Small intestine (tissue), 7 donors: ENCODE results near the gene KAZALD1. TPM values are rescaled to one million over a fixed set of nuclear protein-coding genes. Genes with fewer than 3 reads are reported as not detected.

Experiments
- DNase-seq, 2 donors: peaks; one replicate each; pipeline versions ENCODE4 v3.0.0 to v3.0.0-alpha.2; 2013
- FAIRE-seq: peaks from 2 replicates; lab custom pipeline; 2012; peaks lifted over from hg19 to GRCh38; lab: Jason Lieb, UNC
- H3K27ac ChIP-seq, 3 donors: one replicate each; pipeline ENCODE4 v1.5.1; 2013; ENCODE audit warnings: low read length in 2 of 3, mild to moderate bottlenecking in 2 of 3, control low read depth in 1 of 3, inconsistent platforms in 1 of 3, low read depth in 1 of 3, moderate library complexity in 1 of 3
- H3K27me3 ChIP-seq, 3 donors: one replicate each; pipeline ENCODE4 v1.6.1; 2013; ENCODE audit warnings: low read length in 3 of 3, inconsistent platforms in 1 of 3; ENCODE audit not compliant: control insufficient read depth in 3 of 3, insufficient read depth in 3 of 3
- H3K36me3 ChIP-seq, 3 donors: one replicate each; pipeline ENCODE4 v1.6.1; 2013; ENCODE audit warnings: low read length in 3 of 3, inconsistent platforms in 1 of 3, low read depth in 1 of 3, mild to moderate bottlenecking in 1 of 3, moderate library complexity in 1 of 3; ENCODE audit not compliant: control insufficient read depth in 3 of 3, insufficient read depth in 2 of 3
- H3K4me1 ChIP-seq, 3 donors: one replicate each; pipeline ENCODE4 v1.6.1; 2013; ENCODE audit warnings: low read length in 2 of 3, inconsistent platforms in 1 of 3, low read depth in 1 of 3, mild to moderate bottlenecking in 1 of 3, moderate library complexity in 1 of 3; ENCODE audit not compliant: control insufficient read depth in 3 of 3, insufficient read depth in 2 of 3
- H3K4me3 ChIP-seq, 3 donors: one replicate each; pipeline ENCODE4 v1.5.1; 2013; ENCODE audit warnings: low read length in 3 of 3, control low read depth in 1 of 3, inconsistent platforms in 1 of 3, low read depth in 1 of 3, mild to moderate bottlenecking in 1 of 3, moderate library complexity in 1 of 3
- H3K9me3 ChIP-seq, 2 donors: one replicate each; pipeline ENCODE4 v1.6.1; 2013; ENCODE audit warnings: low read depth in 1 of 2, low read length in 1 of 2; ENCODE audit not compliant: control insufficient read depth in 2 of 2, insufficient read depth in 1 of 2
- WGBS, 3 donors: extraction: QIAGEN DNeasy Blood & Tissue Kit; methylation state at CpG; one replicate each; pipeline ENCODE4 v1.1.7; 2013; 5-methylcytosine and 5-hydroxymethylcytosine counted together
- polyA plus RNA-seq, 4 donors: library from polyadenylated mRNA; stranded (reverse) in 3 of 4; unstranded in 1 of 4; fragments of 200-250 nt in 3 of 4; fragments of 120-200 nt in 1 of 4; gene quantifications; one replicate each; pipeline versions ENCODE4 v1.2.1 to v1.2.3, GENCODE V29; 2013
- donor health status: healthy with polysubstance abuse.
- donor health status: control.
- donor health status: control.
- donor health status: Bipolar disorder and iron deficiency.
- donor health status: healthy.

Gene KAZALD1
- polyA plus RNA-seq, 4 donors: 8.1 to 76.0 (median 33.1) TPM

DNA sequence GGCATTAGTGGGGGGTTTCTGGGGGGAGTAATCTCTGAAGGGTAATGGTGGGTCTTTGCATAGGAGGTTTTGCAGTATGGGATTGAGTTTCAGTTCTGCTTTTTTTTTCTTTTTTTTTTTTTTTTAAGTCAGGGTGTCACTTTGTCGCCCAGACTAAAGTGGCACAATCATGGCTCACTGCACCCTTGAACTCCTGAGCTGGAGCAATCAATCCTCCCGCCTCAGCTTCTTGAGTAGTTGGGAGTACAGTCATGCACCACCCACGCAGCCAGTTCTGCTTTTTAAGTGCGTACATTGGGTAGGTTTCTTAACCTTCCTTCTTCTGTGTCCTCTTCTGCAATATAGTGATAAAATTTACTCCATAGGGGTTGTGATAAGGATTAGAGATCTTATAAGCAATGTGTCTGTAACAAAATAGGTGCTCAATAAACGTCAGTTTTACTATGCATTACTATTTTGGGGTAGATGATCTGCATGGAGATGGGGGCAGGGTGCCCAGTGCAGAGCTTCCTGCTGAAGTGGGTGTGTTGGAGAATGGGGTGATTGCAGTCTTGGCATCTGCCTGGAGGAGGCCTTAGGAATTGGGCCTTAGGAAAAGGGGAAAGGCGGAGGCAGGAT lies 9.6 kb downstream of the KAZALD1 start:
- DNase-seq: no peak
- FAIRE-seq: no peak
- H3K27me3 ChIP-seq: peaks cover 0 to 46% (median 21%) of the 10 kb centered on the region in 3 donors

DNA sequence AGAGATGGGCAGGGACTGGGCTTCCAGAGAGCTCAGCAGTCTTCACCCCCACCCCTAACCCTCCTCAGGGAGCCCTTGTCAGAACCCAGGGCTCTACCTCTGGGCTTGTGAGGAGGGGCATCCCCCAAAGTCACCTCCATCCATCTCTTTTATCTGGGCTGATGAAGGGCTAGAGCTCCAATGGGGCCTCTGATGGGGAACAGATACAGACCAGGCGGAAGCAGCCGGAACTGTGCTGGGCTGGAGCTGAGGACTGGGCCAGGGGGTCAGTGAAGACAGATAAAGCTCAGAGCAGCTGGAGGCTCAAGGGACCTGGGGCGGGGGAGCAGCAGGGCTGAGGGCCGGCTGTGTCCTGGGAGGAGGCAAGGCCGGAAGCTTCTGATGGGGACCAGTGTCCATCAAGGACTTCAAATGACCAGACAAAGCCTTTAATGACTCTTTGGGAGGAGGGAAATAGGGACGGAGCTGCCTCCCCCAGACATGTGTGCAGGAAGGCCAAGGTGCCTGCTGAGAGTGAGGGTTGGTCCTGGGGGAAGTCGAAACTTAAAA lies 10.2 kb downstream of the KAZALD1 start:
- Histone ChIP-seq H3K4me1 (no peaks in the 10 kb centered on the region), H3K36me3 (no peaks in the 10 kb centered on the region), H3K9me3 (no peaks in the 10 kb centered on the region), H3K4me3 (no peak overlapping the region), H3K27me3 (peaks cover 0 to 51% (median 21%) of the 10 kb centered on the region in 3 donors), H3K27ac (no peak overlapping the region)
- 65 to 83% (median 80%) methylated on average over 7 of the region's 7 CpGs for WGBS, 3 donors
- DNase-seq (no peak), FAIRE-seq (no peak)

More for the DNA sequence above, 9.6 kb downstream of the KAZALD1 start:
- Histone ChIP-seq H3K27ac (no peak overlapping the region), H3K36me3 (no peaks in the 10 kb centered on the region), H3K4me1 (peaks cover 0 to 2% (median 0%) of the 10 kb centered on the region in 3 donors), H3K4me3 (no peak overlapping the region), H3K9me3 (no peaks in the 10 kb centered on the region)
- 65 to 75% (median 70%) methylated on average over 6 of the region's 6 CpGs for WGBS, 3 donors

DNA sequence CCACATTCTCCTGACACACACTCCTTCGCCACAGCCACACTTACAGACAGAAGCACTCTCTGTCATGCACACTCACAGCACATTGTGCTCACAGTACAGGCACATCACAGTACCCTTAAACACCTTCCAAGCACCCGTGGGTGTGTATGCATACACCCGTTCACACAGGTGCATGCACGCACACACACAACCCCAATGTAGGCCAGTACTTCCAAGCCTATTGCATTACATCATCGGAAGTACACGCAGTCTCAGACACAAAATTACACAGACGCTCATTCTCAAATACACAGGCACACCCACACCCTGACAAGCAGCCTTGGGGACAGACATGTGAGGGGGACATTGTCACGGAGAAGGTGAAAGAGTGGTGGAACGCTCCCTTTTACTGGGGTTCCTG lies 11.1 kb downstream of the KAZALD1 start:
- 45 to 59% (median 55%) methylated on average over 9 of the region's 9 CpGs for WGBS, 3 donors
- H3K27me3 ChIP-seq: peaks cover 0 to 51% (median 21%) of the 10 kb centered on the region in 3 donors
- DNase-seq (no peak), FAIRE-seq (no peak)
- no peak overlapping the region for H3K4me3 ChIP-seq
- H3K27ac ChIP-seq: no peak overlapping the region
- no peaks in the 10 kb centered on the region for H3K4me1 ChIP-seq
- no peaks in the 10 kb centered on the region for H3K9me3 ChIP-seq
- H3K36me3 ChIP-seq: no peaks in the 10 kb centered on the region

DNA sequence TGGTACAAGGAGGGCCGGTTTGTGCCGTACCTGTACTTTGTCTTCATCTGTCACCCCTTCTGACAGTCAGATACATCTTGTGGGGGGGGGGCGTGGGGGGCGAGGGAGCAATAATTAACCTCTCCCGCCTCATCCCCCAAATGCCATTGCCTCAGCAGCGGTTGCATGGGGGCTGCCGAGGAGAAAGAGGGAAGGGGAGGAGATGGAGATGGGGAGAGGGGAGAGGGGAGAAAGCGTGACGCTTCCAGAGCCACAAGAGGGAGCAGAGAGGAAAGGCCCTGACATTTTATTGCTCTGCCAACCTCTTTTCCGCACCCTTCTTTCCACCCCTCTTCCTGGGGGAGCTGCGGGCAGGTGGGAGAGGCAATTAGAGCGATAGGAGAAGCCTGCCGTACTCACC lies 11.8 kb downstream of the KAZALD1 start:
- no peak for FAIRE-seq
- peaks cover 0 to 56% (median 21%) of the 10 kb centered on the region in 3 donors for H3K27me3 ChIP-seq

DNA sequence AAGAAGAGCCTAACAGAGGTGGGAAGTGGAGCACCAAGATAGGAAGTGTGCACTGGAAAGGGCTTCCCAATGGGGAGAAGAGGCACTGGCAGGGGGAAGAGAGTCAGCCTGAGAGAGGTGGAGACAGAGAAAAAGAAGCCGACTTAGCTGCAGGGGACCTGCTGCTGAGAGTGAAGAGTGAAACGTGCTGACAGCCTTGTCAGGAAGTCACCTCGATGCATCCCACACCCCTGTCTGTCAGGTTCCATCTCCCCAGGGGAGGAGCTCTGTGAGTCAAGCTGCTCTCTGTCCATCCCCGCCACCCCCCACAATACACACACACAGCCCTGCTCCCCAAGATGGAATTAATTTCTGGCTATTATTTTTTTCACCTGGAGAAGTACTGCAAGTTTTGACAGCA lies 14.0 kb downstream of the KAZALD1 start:
- Histone ChIP-seq H3K4me3 (no peak overlapping the region), H3K4me1 (no peaks in the 10 kb centered on the region), H3K36me3 (no peaks in the 10 kb centered on the region), H3K27ac (no peak overlapping the region), H3K27me3 (peaks cover 0 to 70% (median 24%) of the 10 kb centered on the region in 3 donors), H3K9me3 (no peaks in the 10 kb centered on the region)
- FAIRE-seq: no peak
- no peak for DNase-seq
- WGBS, 3 donors: 8 to 11% (median 9%) methylated on average over 4 of the region's 4 CpGs

More for the DNA sequence above, 11.8 kb downstream of the KAZALD1 start:
- H3K36me3 ChIP-seq: no peaks in the 10 kb centered on the region
- H3K9me3 ChIP-seq: no peaks in the 10 kb centered on the region
- no peak for DNase-seq
- no peak overlapping the region for H3K4me3 ChIP-seq
- 5 to 7% (median 6%) methylated on average over 13 of the region's 13 CpGs for WGBS, 3 donors
- H3K27ac ChIP-seq: no peak overlapping the region
- no peaks in the 10 kb centered on the region for H3K4me1 ChIP-seq

DNA sequence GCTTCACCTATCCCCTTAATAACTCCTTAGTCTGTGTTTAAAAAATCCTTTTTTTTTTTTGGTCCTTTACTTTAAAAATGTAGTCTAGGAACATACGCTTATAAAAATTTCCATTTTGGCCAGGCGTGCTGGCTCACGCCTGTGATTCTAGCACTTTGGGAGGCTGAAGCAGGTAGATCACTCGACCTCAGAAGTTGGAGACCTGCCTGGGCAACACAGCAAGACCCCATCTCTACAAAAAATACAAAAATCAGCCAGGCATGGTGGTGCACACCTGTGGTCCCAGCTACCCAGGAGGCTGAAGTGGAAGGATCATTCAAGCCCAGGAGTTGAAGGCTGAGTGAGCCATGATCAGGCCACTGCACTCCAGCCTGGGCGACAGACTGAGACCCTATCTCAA lies 14.8 kb downstream of the KAZALD1 start:
- Histone ChIP-seq H3K9me3 (no peaks in the 10 kb centered on the region), H3K4me3 (no peak overlapping the region), H3K36me3 (no peaks in the 10 kb centered on the region), H3K27me3 (peaks cover 0 to 75% (median 27%) of the 10 kb centered on the region in 3 donors), H3K27ac (no peak overlapping the region), H3K4me1 (no peaks in the 10 kb centered on the region)
- 71 to 78% (median 74%) methylated on average over 5 of the region's 5 CpGs for WGBS, 3 donors
- FAIRE-seq (no peak), DNase-seq (no peak)

DNA sequence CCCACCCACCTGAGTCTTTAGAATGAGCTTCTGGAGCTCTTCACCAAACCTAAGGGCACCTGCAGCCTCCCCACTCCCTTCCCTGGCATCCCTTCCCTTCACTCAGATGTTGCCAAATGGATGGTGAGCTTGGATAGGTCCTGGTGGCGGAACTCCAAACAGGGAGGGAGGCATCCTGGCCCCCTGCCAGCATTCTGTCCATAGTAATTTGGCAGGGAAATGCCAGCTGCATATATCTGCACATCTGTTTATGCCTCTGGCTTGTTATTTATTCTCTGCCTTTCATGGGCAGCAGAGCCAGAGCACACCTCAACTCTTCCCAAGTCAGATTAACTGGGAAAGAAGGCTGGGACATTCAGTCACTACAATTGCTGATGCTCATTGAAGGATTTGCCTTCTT lies 18.1 kb downstream of the KAZALD1 start:
- Histone ChIP-seq H3K27ac (no peak overlapping the region), H3K36me3 (no peaks in the 10 kb centered on the region), H3K9me3 (no peaks in the 10 kb centered on the region), H3K4me1 (no peaks in the 10 kb centered on the region), H3K4me3 (no peak overlapping the region), H3K27me3 (peaks cover 0 to 63% (median 22%) of the 10 kb centered on the region in 3 donors)
- no peak for FAIRE-seq
- no peak for DNase-seq
- WGBS, 3 donors: 50 to 80% (median 79%) methylated on average over 1 of the region's 1 CpG

DNA sequence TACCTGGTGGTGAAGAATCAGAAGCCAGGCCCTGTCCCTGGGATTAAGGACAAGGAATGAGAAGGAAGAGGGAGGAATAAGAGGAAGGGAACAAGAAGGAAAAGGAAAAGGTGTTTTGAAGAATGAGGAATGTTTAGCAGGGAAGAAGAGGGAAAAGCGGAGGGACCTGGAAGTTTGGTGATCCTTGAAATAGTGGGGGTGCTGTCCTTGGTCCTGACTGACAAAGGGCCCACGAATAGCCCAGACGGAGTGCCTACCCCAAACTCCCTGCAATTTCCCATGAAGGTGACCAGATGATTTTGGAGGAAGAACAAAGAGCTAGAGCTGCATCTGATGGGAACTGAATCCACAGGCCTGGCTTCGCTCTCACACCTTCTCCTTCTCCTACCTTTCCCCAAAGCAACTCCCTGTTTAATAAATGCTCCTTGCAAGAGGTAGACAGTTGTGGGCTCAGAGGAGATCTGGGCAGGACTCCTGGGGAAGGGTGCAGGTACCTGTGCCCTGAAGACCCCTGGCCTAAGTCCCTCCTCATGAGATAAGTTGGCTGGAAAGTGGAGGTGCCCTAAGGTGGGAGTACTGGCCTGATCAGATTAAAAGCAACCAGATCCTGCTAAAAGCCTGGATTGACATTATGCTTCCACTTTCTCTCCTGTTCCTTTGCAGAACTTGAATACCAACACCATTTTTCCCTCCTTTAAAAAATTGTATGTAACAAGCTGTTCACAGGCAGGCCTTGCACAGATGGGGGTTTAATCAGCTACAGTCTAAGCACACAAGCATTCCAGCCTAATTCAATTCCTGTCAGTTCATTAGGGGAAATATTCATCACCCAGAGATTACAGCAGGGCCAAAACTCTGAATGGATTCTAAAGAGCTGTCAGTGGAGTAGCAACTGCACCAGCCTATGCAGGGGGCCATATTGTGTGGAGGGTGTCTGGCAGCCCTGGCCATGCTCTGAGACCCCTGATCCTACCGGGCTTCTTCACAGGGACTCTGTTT lies 19.4 kb downstream of the KAZALD1 start:
- H3K27me3 ChIP-seq: peaks cover 0 to 63% (median 23%) of the 10 kb centered on the region in 3 donors

More for the DNA sequence above, 19.4 kb downstream of the KAZALD1 start:
- FAIRE-seq: no peak
- no peaks in the 10 kb centered on the region for H3K36me3 ChIP-seq
- H3K27ac ChIP-seq: no peak overlapping the region
- WGBS, 3 donors: 33 to 36% (median 35%) methylated on average over 5 of the region's 5 CpGs
- H3K4me3 ChIP-seq: no peak overlapping the region
- H3K9me3 ChIP-seq: no peaks in the 10 kb centered on the region
- peak in 1 of 2 donors; percentile 49 for DNase-seq
- H3K4me1 ChIP-seq: no peaks in the 10 kb centered on the region
